GM13976 (cell line): ENCODE results near the gene SPCS1.

Experiments used
- DNase-seq: peaks from one replicate; pipeline ENCODE4 v3.0.0; 2012; ENCODE audit warnings: low spot score
- in situ Hi-C: fragments of 300-500 bp; cut with MboI; formaldehyde crosslinking; loops from one replicate; pipeline ENCODE4 v1.12.0; 2022; ENCODE audit warnings: low sequenced_read_pairs, mixed read lengths, inconsistent platforms; ENCODE audit not compliant: unreplicated experiment
- TF ChIP-seq, protein P1 (sequence below): IDR thresholded peaks from 2 replicates; pipeline ENCODE4 v1.5.1; 2012; ENCODE audit warnings: borderline replicate concordance, mild to moderate bottlenecking; ENCODE audit not compliant: insufficient read depth; ENCODE audit errors: extremely low read depth, missing control alignments, control extremely low read depth

Gene SPCS1

DNA sequence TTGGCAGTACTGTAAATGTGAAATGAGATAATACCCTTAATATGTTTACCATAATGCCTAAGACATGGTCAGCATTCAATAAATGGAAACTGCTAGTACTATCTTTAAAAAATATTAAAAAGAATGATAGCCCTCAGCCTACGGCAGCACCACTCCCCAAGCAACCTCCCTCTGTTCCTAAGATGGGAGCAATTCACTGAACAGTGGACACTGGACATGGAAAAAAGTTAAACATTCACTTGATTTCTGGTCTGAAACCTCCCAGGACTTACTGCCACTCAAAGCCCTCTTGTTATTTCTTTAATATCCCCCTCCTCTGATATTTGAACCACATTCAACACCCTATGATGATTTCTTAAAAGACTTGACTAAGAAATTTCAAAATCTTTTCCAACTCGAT lies 37.8 kb downstream of the SPCS1 start:
- TF ChIP-seq, protein P1, sequence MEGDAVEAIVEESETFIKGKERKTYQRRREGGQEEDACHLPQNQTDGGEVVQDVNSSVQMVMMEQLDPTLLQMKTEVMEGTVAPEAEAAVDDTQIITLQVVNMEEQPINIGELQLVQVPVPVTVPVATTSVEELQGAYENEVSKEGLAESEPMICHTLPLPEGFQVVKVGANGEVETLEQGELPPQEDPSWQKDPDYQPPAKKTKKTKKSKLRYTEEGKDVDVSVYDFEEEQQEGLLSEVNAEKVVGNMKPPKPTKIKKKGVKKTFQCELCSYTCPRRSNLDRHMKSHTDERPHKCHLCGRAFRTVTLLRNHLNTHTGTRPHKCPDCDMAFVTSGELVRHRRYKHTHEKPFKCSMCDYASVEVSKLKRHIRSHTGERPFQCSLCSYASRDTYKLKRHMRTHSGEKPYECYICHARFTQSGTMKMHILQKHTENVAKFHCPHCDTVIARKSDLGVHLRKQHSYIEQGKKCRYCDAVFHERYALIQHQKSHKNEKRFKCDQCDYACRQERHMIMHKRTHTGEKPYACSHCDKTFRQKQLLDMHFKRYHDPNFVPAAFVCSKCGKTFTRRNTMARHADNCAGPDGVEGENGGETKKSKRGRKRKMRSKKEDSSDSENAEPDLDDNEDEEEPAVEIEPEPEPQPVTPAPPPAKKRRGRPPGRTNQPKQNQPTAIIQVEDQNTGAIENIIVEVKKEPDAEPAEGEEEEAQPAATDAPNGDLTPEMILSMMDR: no peak
- no peak for DNase-seq
- in situ Hi-C loops: loop anchor here (25.0 kb wide), 1 partner anchor 319 kb away; no protein-coding TSS in a partner anchor

DNA sequence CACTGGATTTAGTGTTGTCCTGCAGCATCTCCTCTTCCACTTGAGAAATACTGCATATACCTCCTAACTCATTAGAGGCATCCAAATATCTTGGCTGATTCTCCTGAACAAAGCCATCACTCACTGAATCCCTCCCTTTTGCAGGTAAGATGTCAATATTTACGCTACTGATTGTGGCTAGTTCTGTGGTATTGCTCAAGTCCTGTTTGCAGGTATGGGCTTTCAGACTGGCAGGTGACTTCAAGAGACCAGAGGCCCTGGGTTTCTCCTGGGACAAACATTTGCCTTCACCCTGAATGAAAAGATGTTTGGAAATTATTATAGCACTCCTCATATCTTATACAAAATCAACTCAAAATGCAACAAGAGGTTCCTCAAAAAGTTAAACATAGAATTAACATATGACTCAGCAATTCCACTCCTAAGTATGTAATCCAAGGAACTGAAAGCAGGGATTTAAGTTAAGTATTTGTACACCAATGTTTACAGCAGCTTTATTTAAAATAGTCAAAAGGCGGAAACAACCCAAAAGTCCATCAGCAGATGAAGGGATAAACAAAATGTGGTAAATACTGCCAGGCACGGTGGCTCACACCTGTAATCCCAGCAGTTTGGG lies 46.2 kb downstream of the SPCS1 start:
- TF ChIP-seq, protein P1: no peak
- DNase-seq: no peak
- in situ Hi-C loops: no loop called here

DNA sequence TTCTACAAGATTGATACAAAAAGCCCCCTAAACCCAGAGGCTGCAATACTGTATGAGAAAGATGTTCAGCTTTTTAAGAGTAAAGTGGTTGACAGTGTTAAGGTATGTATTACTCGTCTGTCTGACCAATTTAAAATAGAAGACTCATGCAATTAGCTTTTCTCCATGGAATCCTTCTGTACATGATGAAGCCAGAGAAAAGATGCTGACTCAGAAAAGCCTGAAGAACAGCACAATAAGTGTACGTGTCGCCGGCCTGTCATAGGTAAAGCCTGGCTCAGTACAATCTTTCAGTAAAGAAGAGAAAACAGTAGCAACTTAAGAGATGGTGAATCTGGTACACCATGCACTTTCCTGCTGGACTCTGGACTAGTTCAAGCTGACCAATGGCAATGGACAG lies 48.5 kb downstream of the SPCS1 start:
- in situ Hi-C loops: no loop called here
- no peak for DNase-seq
- TF ChIP-seq, protein P1: no peak

DNA sequence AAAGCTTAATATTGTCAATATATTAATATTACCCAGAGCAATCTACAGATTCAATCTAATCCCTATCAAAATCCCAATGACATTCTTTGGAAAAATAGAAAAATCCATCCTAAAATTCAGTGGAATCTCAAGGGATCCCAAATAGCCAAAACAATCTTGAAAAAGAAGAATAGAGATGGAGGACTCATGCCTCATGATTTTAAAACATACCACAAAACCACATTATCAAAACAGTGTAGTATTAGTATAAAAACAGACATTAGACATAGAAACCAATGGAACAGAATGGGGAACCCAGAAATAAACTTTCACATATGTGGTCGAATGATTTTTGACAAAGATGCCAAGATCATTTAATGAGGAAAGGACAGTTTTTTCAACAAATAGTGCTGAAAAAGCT lies 50.2 kb downstream of the SPCS1 start:
- TF ChIP-seq, protein P1: no peak
- in situ Hi-C loops: no loop called here
- no peak for DNase-seq
